Caco-2 (cell line): ENCODE measurements around the gene CERK. TPM values are rescaled to one million over a fixed set of nuclear protein-coding genes. Genes with fewer than 3 reads are reported as not detected.

Experiments used
- BruUV-seq: library from RNA; stranded (reverse); fragments of 400-500 nt; replicated peaks from 2 replicates; lab custom pipeline; 2021; lab: Mats Ljungman, UMichigan
- CTCF ChIA-PET: fragments of 300-600 bp; sonication (Branson Sonifier 250); formaldehyde crosslinking; loops from one replicate; lab custom pipeline; 2022; ENCODE audit warnings: antibody characterized with exemption; lab: Charles Lee
- POLR2A ChIA-PET: fragments of 300-600 bp; sonication (Branson Sonifier 250); formaldehyde crosslinking; loops from one replicate; lab custom pipeline; 2022; ENCODE audit warnings: antibody characterized with exemption; lab: Charles Lee
- DNase-seq, 2 experiments: peaks; one replicate each; pipeline versions ENCODE4 v3.0.0 to v3.0.0-alpha.2; 2020 to 2022
- H3K27me3 ChIP-seq: replicated peaks from 2 replicates; pipeline ENCODE4 v1.6.0; 2011; ENCODE audit warnings: low read length; ENCODE audit not compliant: control insufficient read depth, insufficient read depth
- H3K36me3 ChIP-seq: 2 replicates; pipeline ENCODE4 v1.5.1; 2011; ENCODE audit warnings: low read length; ENCODE audit not compliant: control insufficient read depth, insufficient read depth
- H3K4me1 ChIP-seq: fragments of 250-450 bp; sonication (Bioruptor Pico); 2 replicates; pipeline ENCODE4 v1.5.1; 2020; ENCODE audit warnings: mild to moderate bottlenecking
- H3K4me3 ChIP-seq: 2 replicates; pipeline ENCODE4 v1.5.1; 2011; ENCODE audit warnings: low read depth, mild to moderate bottlenecking, control low read depth, low read length
- H3K9me3 ChIP-seq: fragments of 250-450 bp; sonication (Bioruptor Pico); 2 replicates; pipeline ENCODE4 v1.5.1; 2020; ENCODE audit warnings: mild to moderate bottlenecking, moderate library complexity
- H3K27ac Mint-ChIP-seq: one replicate; pipeline ENCODE4 v1.8.0; 2022; ENCODE audit warnings: mixed read lengths; ENCODE audit not compliant: unreplicated experiment
- H3K27me3 Mint-ChIP-seq: one replicate; pipeline ENCODE4 v1.8.0; 2022; ENCODE audit warnings: mixed read lengths; ENCODE audit not compliant: insufficient read depth, unreplicated experiment
- H3K36me3 Mint-ChIP-seq: one replicate; pipeline ENCODE4 v1.8.0; 2022; ENCODE audit warnings: mild to moderate bottlenecking, mixed read lengths; ENCODE audit not compliant: insufficient read depth, unreplicated experiment
- H3K4me1 Mint-ChIP-seq: one replicate; pipeline ENCODE4 v1.8.0; 2022; ENCODE audit warnings: low read depth, mixed read lengths; ENCODE audit not compliant: unreplicated experiment
- H3K4me3 Mint-ChIP-seq: one replicate; pipeline ENCODE4 v1.8.0; 2022; ENCODE audit warnings: mild to moderate bottlenecking, moderate library complexity, mixed read lengths; ENCODE audit not compliant: unreplicated experiment
- H3K9me3 Mint-ChIP-seq: one replicate; pipeline ENCODE4 v1.8.0; 2022; ENCODE audit warnings: mixed read lengths; ENCODE audit not compliant: unreplicated experiment
- intact Hi-C: fragments of 100-400 bp; cut with micrococcal nuclease; formaldehyde crosslinking; loops from one replicate; pipeline ENCODE4 v1.10.0; 2022; ENCODE audit not compliant: unreplicated experiment
- total RNA-seq: library from RNA; stranded (reverse); gene quantifications from 2 replicates; pipeline ENCODE4 v1.2.3, GENCODE V29; 2022
- TF ChIP-seq, protein P1 (sequence below), 2 experiments: fragments of 200-600 bp in 1 of 2; IDR thresholded peaks; 1 replicate in 1 of 2; 2 replicates in 1 of 2; pipeline versions ENCODE4 v1.5.1 to v1.8.0; 2011 to 2022; ENCODE audit warnings: antibody characterized with exemption in 1 of 2, control low read depth in 1 of 2, inconsistent platforms in 1 of 2, low read depth in 1 of 2, low read length in 1 of 2, mild to moderate bottlenecking in 1 of 2, moderate library complexity in 1 of 2; ENCODE audit not compliant: insufficient read depth in 1 of 2, severe bottlenecking in 1 of 2, unreplicated experiment in 1 of 2

Gene CERK
- total RNA-seq, 1 experiment from 2014 or later, result 35.0 TPM

GRCh38 chr22:46752286-46752987 lies 14.4 kb upstream of the CERK start:
- TF ChIP-seq, protein P1, sequence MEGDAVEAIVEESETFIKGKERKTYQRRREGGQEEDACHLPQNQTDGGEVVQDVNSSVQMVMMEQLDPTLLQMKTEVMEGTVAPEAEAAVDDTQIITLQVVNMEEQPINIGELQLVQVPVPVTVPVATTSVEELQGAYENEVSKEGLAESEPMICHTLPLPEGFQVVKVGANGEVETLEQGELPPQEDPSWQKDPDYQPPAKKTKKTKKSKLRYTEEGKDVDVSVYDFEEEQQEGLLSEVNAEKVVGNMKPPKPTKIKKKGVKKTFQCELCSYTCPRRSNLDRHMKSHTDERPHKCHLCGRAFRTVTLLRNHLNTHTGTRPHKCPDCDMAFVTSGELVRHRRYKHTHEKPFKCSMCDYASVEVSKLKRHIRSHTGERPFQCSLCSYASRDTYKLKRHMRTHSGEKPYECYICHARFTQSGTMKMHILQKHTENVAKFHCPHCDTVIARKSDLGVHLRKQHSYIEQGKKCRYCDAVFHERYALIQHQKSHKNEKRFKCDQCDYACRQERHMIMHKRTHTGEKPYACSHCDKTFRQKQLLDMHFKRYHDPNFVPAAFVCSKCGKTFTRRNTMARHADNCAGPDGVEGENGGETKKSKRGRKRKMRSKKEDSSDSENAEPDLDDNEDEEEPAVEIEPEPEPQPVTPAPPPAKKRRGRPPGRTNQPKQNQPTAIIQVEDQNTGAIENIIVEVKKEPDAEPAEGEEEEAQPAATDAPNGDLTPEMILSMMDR (IDR thresholded peaks at IDR 0.05; ENCODE audit: insufficient read depth in 1 of 2, low read depth in 1 of 2, low read length in 1 of 2, severe bottlenecking in 1 of 2, unreplicated experiment in 1 of 2), result no peak
- Mint-ChIP-seq H3K27ac (no peak overlapping the region), H3K36me3 (no peaks in the 10 kb centered on the region), H3K4me1 (peaks cover 25% of the 10 kb centered on the region), H3K27me3 (no peaks in the 10 kb centered on the region), H3K4me3 (no peak overlapping the region), H3K9me3 (peaks cover 12% of the 10 kb centered on the region)
- Histone ChIP-seq H3K4me1 (peaks cover 18% of the 10 kb centered on the region), H3K4me3 (no peak overlapping the region), H3K9me3 (0 out of 2 replicates have a peak, but pooled peaks cover 8% of the 10 kb centered on the region), H3K36me3 (no peaks in the 10 kb centered on the region), H3K27me3 (no peaks in the 10 kb centered on the region)
- POLR2A ChIA-PET, result no interaction called here
- CTCF ChIA-PET, result no interaction called here
- BruUV-seq, result no TSS peak
- DNase-seq, result no peak
- intact Hi-C loops, result no loop called here

- H3K27ac Mint-ChIP-seq, result no peak overlapping the region
These were observed 12.9 kb upstream of the CERK start for GRCh38 chr22:46750863-46751443.

DNA sequence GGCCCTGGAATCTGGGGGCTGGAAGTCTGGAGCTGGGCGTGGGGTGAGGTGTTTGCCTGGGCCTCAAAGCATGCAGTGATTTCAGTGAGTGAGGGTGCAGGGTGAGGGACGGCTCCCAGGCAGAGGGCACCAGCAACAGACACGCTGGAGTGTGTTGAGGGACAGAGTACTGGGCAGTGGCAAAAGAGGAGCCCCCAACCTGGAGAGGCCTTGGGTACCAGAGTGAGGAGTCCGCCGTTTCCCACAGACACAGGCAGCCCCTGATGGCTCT lies 12.4 kb upstream of the CERK start:
- Mint-ChIP-seq H3K36me3 (no peaks in the 10 kb centered on the region), H3K27me3 (no peaks in the 10 kb centered on the region), H3K9me3 (no peaks in the 10 kb centered on the region), H3K4me1 (peaks cover 25% of the 10 kb centered on the region), H3K4me3 (no peak overlapping the region), H3K27ac (no peak overlapping the region)
- intact Hi-C loops, result no loop called here
- DNase-seq, result no peak
- TF ChIP-seq, protein P1 (IDR thresholded peaks at IDR 0.05; ENCODE audit: insufficient read depth in 1 of 2, low read depth in 1 of 2, low read length in 1 of 2, severe bottlenecking in 1 of 2, unreplicated experiment in 1 of 2), result no peak
- ChIA-PET POLR2A (no interaction called here), CTCF (interaction anchor here (1.8 kb wide), 1 partner anchor 9 kb away, joined by 5 read pairs; no protein-coding TSS in a partner anchor)
- peaks cover 18% of the 10 kb centered on the region for H3K4me1 ChIP-seq
- H3K9me3 ChIP-seq, result no peaks in the 10 kb centered on the region
- no peak overlapping the region for H3K4me3 ChIP-seq
- no peaks in the 10 kb centered on the region for H3K27me3 ChIP-seq
- BruUV-seq, result no TSS peak
- no peaks in the 10 kb centered on the region for H3K36me3 ChIP-seq

More at GRCh38 chr22:46750863-46751443, 12.9 kb upstream of the CERK start:
- Mint-ChIP-seq H3K36me3 (no peaks in the 10 kb centered on the region), H3K9me3 (peaks cover under 1% of the 10 kb centered on the region), H3K4me3 (no peak overlapping the region), H3K27me3 (no peaks in the 10 kb centered on the region), H3K4me1 (peaks cover 25% of the 10 kb centered on the region)
- intact Hi-C loops, result no loop called here
- H3K27me3 ChIP-seq, result no peaks in the 10 kb centered on the region
- ChIA-PET CTCF (no interaction called here), POLR2A (no interaction called here)
- no TSS peak for BruUV-seq
- TF ChIP-seq, protein P1 (IDR thresholded peaks at IDR 0.05; ENCODE audit: insufficient read depth in 1 of 2, low read depth in 1 of 2, low read length in 1 of 2, severe bottlenecking in 1 of 2, unreplicated experiment in 1 of 2), result no peak
- H3K4me3 ChIP-seq, result no peak overlapping the region
- DNase-seq, result no peak
- H3K36me3 ChIP-seq, result no peaks in the 10 kb centered on the region
- H3K9me3 ChIP-seq, result 0 out of 2 replicates have a peak, but pooled peaks cover 1% of the 10 kb centered on the region
- H3K4me1 ChIP-seq, result peaks cover 18% of the 10 kb centered on the region
